DND-41 (cell line): Measurements from ENCODE around the gene CYTH4.

ENCODE experiments used
- ATAC-seq: fragments of 200-7000 bp; cut with Tn5 transposase; 3 replicates; pipeline ENCODE4 v1.9.1; 2021; ENCODE audit warnings: low read depth; ENCODE audit not compliant: insufficient read depth
- DNase-seq: peaks from one replicate; pipeline ENCODE4 v3.0.0-alpha.2; 2020
- H2AFZ ChIP-seq: 2 replicates; pipeline ENCODE4 v1.6.0; 2012; ENCODE audit warnings: low read depth, low read length
- H3K27ac ChIP-seq: 2 replicates; pipeline ENCODE4 v1.5.1; 2012; ENCODE audit warnings: low read length, inconsistent platforms
- H3K27me3 ChIP-seq: fragments of 200-600 bp; sonication (generic); 2 replicates; pipeline ENCODE4 v1.6.0; 2012; ENCODE audit warnings: low read length, mild to moderate bottlenecking, inconsistent platforms; ENCODE audit not compliant: insufficient read depth, poor library complexity
- H3K36me3 ChIP-seq: 2 replicates; pipeline ENCODE4 v1.5.1; 2012; ENCODE audit warnings: low read length, inconsistent platforms; ENCODE audit not compliant: insufficient read depth
- H3K4me1 ChIP-seq: 2 replicates; pipeline ENCODE4 v1.5.1; 2012; ENCODE audit warnings: mild to moderate bottlenecking, low read length; ENCODE audit not compliant: insufficient read depth
- H3K4me2 ChIP-seq: 2 replicates; pipeline ENCODE4 v1.6.0; 2012; ENCODE audit warnings: mild to moderate bottlenecking, moderate library complexity, low read length, inconsistent platforms; ENCODE audit not compliant: insufficient read depth
- H3K4me3 ChIP-seq, 2 experiments: fragments of 200-600 bp in 1 of 2; shearing (Covaris generic) in 1 of 2; 2 replicates each; pipeline ENCODE4 v1.5.1; 2012 to 2016; ENCODE audit warnings: inconsistent platforms in 2 of 2, low read length in 2 of 2, mild to moderate bottlenecking in 2 of 2, low read depth in 1 of 2, moderate library complexity in 1 of 2
- H3K79me2 ChIP-seq: 2 replicates; pipeline ENCODE4 v1.6.0; 2012; ENCODE audit warnings: low read length, inconsistent platforms; ENCODE audit not compliant: insufficient read depth
- H3K9ac ChIP-seq: 2 replicates; pipeline ENCODE4 v1.6.0; 2012; ENCODE audit warnings: low read depth, mild to moderate bottlenecking, inconsistent platforms, low read length, moderate library complexity
- H3K9me3 ChIP-seq: 2 replicates; pipeline ENCODE4 v1.5.1; 2012; ENCODE audit warnings: low read length, moderate library complexity, mild to moderate bottlenecking, inconsistent platforms; ENCODE audit not compliant: insufficient read depth, severe bottlenecking
- H4K20me1 ChIP-seq: 2 replicates; pipeline ENCODE4 v1.6.0; 2012; ENCODE audit warnings: low read length; ENCODE audit not compliant: insufficient read depth
- EZH2 ChIP-seq: IDR thresholded peaks from 3 replicates; pipeline ENCODE4 v1.6.1; 2012; ENCODE audit warnings: borderline replicate concordance, low read depth, mild to moderate bottlenecking, moderate library complexity, low read length, inconsistent platforms; ENCODE audit not compliant: severe bottlenecking
- TF ChIP-seq, protein P1 (sequence below): IDR thresholded peaks from 2 replicates; pipeline ENCODE4 v1.5.1; 2012; ENCODE audit warnings: borderline replicate concordance, low read length, moderate library complexity, mild to moderate bottlenecking; ENCODE audit not compliant: poor library complexity, severe bottlenecking; ENCODE audit errors: extremely low read depth

The CYTH4 gene

DNA sequence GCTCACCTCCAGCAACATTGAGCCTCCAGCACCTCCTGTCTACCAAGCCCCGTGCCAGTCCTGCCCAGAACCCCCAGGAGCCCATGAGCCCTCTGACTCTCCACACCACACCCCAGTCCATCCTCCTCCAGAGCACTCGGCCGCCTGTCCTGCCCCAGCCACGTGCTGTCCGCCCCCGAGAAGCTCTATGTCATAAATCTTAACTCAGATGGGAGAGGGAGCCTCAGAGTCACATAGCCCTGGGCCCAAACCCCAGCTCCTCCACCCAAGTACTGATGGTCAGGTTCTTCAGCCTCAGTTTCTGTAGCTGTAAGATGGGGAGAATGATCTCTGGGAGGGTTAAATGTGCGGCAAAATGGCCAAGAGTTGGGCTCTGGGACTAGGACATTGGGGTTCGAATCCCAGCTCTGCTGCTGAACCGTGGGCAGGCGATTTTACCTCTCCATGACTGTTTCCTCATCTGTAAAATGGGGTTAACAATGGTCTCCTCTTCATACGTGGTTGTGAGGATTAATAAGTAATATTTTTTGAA, 27.8 kb downstream of the CYTH4 start:
- Histone ChIP-seq H3K9me3 (no peaks in the 10 kb centered on the region), H3K4me3 (no peak overlapping the region), H3K36me3 (no peaks in the 10 kb centered on the region), H2AFZ (no peak overlapping the region), H3K27me3 (no peaks in the 10 kb centered on the region), H3K4me2 (peak overlapping the region; percentile 47), H3K27ac (peak overlapping the region; percentile 70), H3K79me2 (no peaks in the 10 kb centered on the region), H3K9ac (no peak overlapping the region), H3K4me1 (peaks cover 56% of the 10 kb centered on the region), H4K20me1 (peaks cover 24% of the 10 kb centered on the region)
- ATAC-seq (no peak; the same call in 2 of the 3 replicates), DNase-seq (no peak)
- TF ChIP-seq EZH2 = no peak
- TF ChIP-seq, protein P1, sequence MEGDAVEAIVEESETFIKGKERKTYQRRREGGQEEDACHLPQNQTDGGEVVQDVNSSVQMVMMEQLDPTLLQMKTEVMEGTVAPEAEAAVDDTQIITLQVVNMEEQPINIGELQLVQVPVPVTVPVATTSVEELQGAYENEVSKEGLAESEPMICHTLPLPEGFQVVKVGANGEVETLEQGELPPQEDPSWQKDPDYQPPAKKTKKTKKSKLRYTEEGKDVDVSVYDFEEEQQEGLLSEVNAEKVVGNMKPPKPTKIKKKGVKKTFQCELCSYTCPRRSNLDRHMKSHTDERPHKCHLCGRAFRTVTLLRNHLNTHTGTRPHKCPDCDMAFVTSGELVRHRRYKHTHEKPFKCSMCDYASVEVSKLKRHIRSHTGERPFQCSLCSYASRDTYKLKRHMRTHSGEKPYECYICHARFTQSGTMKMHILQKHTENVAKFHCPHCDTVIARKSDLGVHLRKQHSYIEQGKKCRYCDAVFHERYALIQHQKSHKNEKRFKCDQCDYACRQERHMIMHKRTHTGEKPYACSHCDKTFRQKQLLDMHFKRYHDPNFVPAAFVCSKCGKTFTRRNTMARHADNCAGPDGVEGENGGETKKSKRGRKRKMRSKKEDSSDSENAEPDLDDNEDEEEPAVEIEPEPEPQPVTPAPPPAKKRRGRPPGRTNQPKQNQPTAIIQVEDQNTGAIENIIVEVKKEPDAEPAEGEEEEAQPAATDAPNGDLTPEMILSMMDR = peak; percentile 22

DNA sequence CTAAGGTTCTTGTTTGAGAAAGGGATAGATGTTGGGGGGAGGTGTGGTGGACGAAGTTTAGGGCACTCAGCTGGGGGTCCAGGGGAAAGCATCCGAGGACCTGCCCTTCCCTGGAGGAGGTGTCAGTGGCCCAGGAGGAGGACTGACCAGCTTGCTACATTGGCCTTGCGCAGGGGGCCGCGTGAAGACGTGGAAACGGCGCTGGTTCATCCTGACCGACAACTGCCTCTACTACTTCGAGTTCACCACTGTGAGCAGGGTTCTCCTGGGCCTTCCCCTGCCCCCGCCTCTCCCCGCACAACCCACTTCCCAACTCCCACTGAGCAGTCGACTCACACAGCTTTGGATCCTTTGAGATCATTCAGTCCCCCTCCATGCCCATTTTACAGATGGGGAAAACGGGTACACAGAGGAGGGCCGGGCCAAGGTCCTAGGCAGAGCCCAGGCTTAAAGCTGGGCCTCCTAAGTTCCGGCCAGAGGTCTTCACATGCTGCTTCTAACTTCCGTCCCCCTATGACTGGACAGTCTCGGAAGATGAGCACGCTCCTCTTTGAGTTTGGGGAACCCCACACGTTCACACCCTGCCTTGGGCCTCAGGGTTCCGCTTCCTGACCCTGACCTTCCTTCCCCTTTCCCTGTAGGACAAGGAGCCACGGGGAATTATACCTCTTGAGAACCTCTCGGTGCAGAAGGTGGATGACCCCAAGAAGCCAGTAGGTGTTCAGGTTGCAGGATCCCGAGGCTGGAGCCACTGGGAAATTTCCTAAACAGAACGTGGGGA, 28.7 kb downstream of the CYTH4 start:
- ATAC-seq (no peak), DNase-seq (no peak)
- Histone ChIP-seq H3K27me3 (no peaks in the 10 kb centered on the region), H4K20me1 (peaks cover 27% of the 10 kb centered on the region), H3K9me3 (no peaks in the 10 kb centered on the region), H2AFZ (no peak overlapping the region), H3K4me2 (no peak overlapping the region), H3K36me3 (no peaks in the 10 kb centered on the region), H3K9ac (no peak overlapping the region), H3K79me2 (no peaks in the 10 kb centered on the region), H3K4me3 (no peak overlapping the region), H3K4me1 (peaks cover 56% of the 10 kb centered on the region), H3K27ac (0 out of 2 replicates have a peak overlapping the region, but pooled peaks have one; percentile 26)
- TF ChIP-seq EZH2 = no peak
- TF ChIP-seq, protein P1 = no peak

DNA sequence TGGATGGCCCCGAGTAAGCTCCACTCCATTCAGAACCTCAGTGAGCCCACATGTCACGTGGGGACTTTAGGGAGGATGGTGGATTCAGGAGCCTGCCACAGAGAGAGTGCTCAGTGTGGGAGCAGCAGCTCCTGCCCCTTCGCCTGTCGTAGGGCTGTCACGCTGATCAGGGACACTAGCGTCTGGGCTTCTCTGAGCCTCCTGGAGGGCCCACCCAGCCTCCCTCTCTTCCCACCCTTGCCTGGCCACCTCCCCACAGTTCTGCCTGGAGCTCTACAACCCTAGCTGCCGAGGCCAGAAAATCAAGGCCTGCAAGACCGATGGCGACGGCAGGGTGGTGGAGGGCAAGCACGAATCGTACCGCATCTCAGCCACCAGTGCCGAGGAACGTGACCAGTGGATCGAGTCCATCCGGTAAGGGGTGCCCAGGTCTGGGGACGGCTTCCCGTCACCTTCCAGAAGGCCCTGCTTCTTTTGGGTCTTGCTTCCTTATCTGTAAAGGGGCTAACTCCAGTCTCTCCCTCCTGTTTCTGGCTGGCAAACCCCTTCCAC, 29.5 kb downstream of the CYTH4 start:
- TF ChIP-seq, protein P1 = no peak
- TF ChIP-seq EZH2 = no peak
- Histone ChIP-seq H3K36me3 (no peaks in the 10 kb centered on the region), H3K27me3 (no peaks in the 10 kb centered on the region), H3K9ac (no peak overlapping the region), H3K9me3 (no peaks in the 10 kb centered on the region), H4K20me1 (peaks cover 32% of the 10 kb centered on the region), H3K4me1 (peaks cover 50% of the 10 kb centered on the region), H3K4me3 (no peak overlapping the region), H2AFZ (no peak overlapping the region), H3K4me2 (no peak overlapping the region), H3K27ac (0 out of 2 replicates have a peak overlapping the region, but pooled peaks have one; percentile 18), H3K79me2 (no peaks in the 10 kb centered on the region)
- no peak for ATAC-seq
- DNase-seq = no peak
